ENCODE data around the gene SETDB1. TPM values are rescaled to one million over a fixed set of nuclear protein-coding genes. Genes with fewer than 3 reads are reported as not detected.

The SETDB1 gene
- total and polyA plus RNA-seq, 2 of the 13 experiments (the other 11 are each of a cell fraction or from before 2014, with no cell fraction given), result 33.1 to 34.6 TPM

DNA sequence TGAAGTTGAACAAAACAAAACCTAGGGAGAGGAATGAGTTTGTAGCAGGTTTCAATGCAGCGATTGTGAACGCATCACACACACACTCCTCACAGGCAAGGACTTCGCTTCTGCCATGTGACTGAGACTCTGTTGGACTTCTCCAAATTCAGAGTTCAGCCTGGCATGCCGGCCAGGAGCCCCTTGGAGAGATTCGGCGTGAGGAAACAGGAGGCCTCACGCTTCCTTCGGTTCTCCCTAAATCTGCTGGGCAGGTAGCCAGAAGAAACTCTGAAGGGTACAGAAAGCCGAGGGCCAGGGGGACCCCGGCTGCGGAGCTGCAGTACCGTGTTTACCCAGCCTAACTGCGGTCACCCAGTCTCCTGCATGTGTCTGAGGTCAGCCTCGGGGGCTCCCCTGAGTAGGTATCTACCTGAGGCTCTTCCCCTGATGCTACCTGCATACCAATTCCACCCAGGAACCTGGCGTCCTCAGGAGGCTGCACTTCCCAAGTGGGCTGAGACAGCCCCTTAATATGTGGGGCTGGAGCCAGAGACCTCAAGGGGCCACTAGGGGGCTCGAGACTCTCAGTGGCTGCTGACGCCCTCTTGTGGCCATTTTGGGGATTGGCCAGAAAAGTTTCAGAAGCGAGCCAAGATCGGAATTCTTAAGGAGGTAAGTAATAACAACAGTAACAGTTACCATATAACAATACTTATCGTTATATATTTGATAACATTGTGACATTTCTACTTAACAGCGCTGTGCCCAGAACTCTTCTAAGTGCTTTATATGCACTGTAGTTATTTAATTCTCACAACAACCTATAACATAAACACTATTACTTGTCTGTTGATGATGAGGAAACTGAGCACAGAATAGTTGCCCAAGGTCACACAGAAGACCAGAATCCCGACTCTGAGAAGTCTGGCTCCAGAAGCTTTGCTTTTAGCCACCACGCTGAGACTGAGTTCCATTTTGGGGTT is 53.2 kb downstream of the SETDB1 start (continued):
- TF ChIP-seq, protein P1, sequence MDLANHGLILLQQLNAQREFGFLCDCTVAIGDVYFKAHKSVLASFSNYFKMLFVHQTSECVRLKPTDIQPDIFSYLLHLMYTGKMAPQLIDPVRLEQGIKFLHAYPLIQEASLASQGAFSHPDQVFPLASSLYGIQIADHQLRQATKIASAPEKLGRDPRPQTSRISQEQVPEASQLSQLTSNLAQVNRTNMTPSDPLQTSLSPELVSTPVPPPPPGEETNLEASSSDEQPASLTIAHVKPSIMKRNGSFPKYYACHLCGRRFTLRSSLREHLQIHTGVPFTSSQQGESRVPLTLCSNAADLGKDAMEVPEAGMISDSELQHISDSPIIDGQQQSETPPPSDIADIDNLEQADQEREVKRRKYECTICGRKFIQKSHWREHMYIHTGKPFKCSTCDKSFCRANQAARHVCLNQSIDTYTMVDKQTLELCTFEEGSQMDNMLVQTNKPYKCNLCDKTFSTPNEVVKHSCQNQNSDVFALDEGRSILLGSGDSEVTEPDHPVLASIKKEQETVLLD (CRISPR knock-in tag; IDR thresholded peaks at IDR 0.05; ENCODE audit: low read depth), result no peak
- TF ChIP-seq RXRA (CRISPR knock-in tag; IDR thresholded peaks at IDR 0.05) (peak; percentile 45; the same call in 1 of the 2 replicates), HOXA9 (CRISPR knock-in tag; IDR thresholded peaks at IDR 0.05; ENCODE audit: borderline replicate concordance) (no peak), ZNF143 (CRISPR knock-in tag; IDR thresholded peaks at IDR 0.05) (no peak), ZFP41 (CRISPR knock-in tag; IDR thresholded peaks at IDR 0.05; ENCODE audit: borderline replicate concordance) (no peak)
- TF ChIP-seq, protein P2, sequence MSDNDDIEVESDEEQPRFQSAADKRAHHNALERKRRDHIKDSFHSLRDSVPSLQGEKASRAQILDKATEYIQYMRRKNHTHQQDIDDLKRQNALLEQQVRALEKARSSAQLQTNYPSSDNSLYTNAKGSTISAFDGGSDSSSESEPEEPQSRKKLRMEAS (IDR thresholded peaks at IDR 0.05), result no peak
- TF ChIP-seq, protein P3, sequence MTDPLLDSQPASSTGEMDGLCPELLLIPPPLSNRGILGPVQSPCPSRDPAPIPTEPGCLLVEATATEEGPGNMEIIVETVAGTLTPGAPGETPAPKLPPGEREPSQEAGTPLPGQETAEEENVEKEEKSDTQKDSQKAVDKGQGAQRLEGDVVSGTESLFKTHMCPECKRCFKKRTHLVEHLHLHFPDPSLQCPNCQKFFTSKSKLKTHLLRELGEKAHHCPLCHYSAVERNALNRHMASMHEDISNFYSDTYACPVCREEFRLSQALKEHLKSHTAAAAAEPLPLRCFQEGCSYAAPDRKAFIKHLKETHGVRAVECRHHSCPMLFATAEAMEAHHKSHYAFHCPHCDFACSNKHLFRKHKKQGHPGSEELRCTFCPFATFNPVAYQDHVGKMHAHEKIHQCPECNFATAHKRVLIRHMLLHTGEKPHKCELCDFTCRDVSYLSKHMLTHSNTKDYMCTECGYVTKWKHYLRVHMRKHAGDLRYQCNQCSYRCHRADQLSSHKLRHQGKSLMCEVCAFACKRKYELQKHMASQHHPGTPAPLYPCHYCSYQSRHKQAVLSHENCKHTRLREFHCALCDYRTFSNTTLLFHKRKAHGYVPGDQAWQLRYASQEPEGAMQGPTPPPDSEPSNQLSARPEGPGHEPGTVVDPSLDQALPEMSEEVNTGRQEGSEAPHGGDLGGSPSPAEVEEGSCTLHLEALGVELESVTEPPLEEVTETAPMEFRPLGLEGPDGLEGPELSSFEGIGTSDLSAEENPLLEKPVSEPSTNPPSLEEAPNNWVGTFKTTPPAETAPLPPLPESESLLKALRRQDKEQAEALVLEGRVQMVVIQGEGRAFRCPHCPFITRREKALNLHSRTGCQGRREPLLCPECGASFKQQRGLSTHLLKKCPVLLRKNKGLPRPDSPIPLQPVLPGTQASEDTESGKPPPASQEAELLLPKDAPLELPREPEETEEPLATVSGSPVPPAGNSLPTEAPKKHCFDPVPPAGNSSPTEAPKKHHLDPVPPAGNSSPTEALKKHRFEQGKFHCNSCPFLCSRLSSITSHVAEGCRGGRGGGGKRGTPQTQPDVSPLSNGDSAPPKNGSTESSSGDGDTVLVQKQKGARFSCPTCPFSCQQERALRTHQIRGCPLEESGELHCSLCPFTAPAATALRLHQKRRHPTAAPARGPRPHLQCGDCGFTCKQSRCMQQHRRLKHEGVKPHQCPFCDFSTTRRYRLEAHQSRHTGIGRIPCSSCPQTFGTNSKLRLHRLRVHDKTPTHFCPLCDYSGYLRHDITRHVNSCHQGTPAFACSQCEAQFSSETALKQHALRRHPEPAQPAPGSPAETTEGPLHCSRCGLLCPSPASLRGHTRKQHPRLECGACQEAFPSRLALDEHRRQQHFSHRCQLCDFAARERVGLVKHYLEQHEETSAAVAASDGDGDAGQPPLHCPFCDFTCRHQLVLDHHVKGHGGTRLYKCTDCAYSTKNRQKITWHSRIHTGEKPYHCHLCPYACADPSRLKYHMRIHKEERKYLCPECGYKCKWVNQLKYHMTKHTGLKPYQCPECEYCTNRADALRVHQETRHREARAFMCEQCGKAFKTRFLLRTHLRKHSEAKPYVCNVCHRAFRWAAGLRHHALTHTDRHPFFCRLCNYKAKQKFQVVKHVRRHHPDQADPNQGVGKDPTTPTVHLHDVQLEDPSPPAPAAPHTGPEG (CRISPR knock-in tag; IDR thresholded peaks at IDR 0.05), result no peak
- TF ChIP-seq, protein P4, sequence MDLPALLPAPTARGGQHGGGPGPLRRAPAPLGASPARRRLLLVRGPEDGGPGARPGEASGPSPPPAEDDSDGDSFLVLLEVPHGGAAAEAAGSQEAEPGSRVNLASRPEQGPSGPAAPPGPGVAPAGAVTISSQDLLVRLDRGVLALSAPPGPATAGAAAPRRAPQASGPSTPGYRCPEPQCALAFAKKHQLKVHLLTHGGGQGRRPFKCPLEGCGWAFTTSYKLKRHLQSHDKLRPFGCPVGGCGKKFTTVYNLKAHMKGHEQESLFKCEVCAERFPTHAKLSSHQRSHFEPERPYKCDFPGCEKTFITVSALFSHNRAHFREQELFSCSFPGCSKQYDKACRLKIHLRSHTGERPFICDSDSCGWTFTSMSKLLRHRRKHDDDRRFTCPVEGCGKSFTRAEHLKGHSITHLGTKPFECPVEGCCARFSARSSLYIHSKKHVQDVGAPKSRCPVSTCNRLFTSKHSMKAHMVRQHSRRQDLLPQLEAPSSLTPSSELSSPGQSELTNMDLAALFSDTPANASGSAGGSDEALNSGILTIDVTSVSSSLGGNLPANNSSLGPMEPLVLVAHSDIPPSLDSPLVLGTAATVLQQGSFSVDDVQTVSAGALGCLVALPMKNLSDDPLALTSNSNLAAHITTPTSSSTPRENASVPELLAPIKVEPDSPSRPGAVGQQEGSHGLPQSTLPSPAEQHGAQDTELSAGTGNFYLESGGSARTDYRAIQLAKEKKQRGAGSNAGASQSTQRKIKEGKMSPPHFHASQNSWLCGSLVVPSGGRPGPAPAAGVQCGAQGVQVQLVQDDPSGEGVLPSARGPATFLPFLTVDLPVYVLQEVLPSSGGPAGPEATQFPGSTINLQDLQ (CRISPR knock-in tag; IDR thresholded peaks at IDR 0.05), result no peak
- TF ChIP-seq, protein P5, sequence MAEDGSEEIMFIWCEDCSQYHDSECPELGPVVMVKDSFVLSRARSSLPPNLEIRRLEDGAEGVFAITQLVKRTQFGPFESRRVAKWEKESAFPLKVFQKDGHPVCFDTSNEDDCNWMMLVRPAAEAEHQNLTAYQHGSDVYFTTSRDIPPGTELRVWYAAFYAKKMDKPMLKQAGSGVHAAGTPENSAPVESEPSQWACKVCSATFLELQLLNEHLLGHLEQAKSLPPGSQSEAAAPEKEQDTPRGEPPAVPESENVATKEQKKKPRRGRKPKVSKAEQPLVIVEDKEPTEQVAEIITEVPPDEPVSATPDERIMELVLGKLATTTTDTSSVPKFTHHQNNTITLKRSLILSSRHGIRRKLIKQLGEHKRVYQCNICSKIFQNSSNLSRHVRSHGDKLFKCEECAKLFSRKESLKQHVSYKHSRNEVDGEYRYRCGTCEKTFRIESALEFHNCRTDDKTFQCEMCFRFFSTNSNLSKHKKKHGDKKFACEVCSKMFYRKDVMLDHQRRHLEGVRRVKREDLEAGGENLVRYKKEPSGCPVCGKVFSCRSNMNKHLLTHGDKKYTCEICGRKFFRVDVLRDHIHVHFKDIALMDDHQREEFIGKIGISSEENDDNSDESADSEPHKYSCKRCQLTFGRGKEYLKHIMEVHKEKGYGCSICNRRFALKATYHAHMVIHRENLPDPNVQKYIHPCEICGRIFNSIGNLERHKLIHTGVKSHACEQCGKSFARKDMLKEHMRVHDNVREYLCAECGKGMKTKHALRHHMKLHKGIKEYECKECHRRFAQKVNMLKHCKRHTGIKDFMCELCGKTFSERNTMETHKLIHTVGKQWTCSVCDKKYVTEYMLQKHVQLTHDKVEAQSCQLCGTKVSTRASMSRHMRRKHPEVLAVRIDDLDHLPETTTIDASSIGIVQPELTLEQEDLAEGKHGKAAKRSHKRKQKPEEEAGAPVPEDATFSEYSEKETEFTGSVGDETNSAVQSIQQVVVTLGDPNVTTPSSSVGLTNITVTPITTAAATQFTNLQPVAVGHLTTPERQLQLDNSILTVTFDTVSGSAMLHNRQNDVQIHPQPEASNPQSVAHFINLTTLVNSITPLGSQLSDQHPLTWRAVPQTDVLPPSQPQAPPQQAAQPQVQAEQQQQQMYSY (CRISPR knock-in tag; IDR thresholded peaks at IDR 0.05), result no peak
- TF ChIP-seq, protein P6, sequence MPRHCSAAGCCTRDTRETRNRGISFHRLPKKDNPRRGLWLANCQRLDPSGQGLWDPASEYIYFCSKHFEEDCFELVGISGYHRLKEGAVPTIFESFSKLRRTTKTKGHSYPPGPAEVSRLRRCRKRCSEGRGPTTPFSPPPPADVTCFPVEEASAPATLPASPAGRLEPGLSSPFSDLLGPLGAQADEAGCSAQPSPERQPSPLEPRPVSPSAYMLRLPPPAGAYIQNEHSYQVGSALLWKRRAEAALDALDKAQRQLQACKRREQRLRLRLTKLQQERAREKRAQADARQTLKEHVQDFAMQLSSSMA (CRISPR knock-in tag; IDR thresholded peaks at IDR 0.05), result no peak
